Subcutaneous abdominal adipose tissue (tissue), 5 donors: Measurements from ENCODE around the gene TMEM222.

ENCODE experiments used
- H3K27ac ChIP-seq: one replicate; pipeline ENCODE4 v1.7.0; 2013; ENCODE audit warnings: low read depth, mild to moderate bottlenecking, inconsistent platforms, low read length, moderate library complexity
- H3K27me3 ChIP-seq, 5 donors: one replicate each; pipeline ENCODE4 v1.7.0; 2013; ENCODE audit warnings: low read length in 5 of 5, inconsistent platforms in 1 of 5; ENCODE audit not compliant: control insufficient read depth in 5 of 5, insufficient read depth in 4 of 5
- H3K36me3 ChIP-seq, 5 donors: one replicate each; pipeline ENCODE4 v1.7.0; 2013; ENCODE audit warnings: low read length in 5 of 5; ENCODE audit not compliant: control insufficient read depth in 5 of 5, insufficient read depth in 5 of 5
- H3K4me1 ChIP-seq, 5 donors: one replicate each; pipeline ENCODE4 v1.7.0; 2013; ENCODE audit warnings: low read length in 5 of 5, mild to moderate bottlenecking in 3 of 5, moderate library complexity in 1 of 5; ENCODE audit not compliant: control insufficient read depth in 5 of 5, insufficient read depth in 5 of 5
- H3K4me3 ChIP-seq, 5 donors: one replicate each; pipeline ENCODE4 v1.7.0; 2013; ENCODE audit warnings: low read length in 5 of 5, low read depth in 1 of 5
- H3K9ac ChIP-seq, 5 donors: one replicate each; pipeline ENCODE4 v1.7.0; 2013; ENCODE audit warnings: low read length in 5 of 5, mild to moderate bottlenecking in 4 of 5, moderate library complexity in 3 of 5
- H3K9me3 ChIP-seq, 5 donors: one replicate each; pipeline ENCODE4 v1.7.0; 2013; ENCODE audit warnings: low read length in 5 of 5; ENCODE audit not compliant: control insufficient read depth in 5 of 5
- donor health status: healthy.
- donor health status: healthy.
- donor health status: healthy.
- donor health status: healthy.
- donor health status: healthy.

The TMEM222 gene

DNA sequence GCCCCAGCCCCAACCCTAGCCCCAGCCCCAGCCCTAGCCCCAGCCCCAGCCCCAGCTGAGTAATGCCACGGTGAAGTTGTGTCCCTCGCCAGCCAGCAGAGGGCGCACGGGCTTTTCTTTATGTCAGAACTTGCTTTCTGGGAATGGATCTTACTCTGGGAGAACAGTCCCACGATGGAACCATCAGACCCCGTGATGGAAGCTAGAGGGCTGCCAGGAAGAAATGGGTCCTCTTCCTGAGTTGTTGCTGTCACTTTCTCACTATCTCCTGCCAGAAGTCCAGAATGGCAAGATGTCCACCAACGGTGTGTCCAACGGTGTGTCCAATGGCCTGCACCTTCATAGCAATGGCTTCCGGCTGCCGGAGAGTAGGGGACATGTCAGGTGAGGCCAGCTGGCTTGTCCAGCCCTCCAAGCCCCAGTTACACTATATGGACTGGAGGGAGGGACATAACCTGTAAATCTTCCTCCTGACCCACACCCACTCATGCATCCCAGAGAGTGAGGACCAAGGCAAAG, 25.1 kb upstream of the TMEM222 start:
- H3K9ac ChIP-seq = peak overlapping the region in 1 of 5 donors; percentile 26
- H3K36me3 ChIP-seq = peaks cover 4 to 84% (median 76%) of the 10 kb centered on the region in 5 donors
- H3K27me3 ChIP-seq = no peaks in the 10 kb centered on the region
- no peak overlapping the region for H3K27ac ChIP-seq
- peaks cover 2 to 29% (median 25%) of the 10 kb centered on the region in 5 donors for H3K4me1 ChIP-seq
- no peaks in the 10 kb centered on the region for H3K9me3 ChIP-seq
- H3K4me3 ChIP-seq = no peak overlapping the region

DNA sequence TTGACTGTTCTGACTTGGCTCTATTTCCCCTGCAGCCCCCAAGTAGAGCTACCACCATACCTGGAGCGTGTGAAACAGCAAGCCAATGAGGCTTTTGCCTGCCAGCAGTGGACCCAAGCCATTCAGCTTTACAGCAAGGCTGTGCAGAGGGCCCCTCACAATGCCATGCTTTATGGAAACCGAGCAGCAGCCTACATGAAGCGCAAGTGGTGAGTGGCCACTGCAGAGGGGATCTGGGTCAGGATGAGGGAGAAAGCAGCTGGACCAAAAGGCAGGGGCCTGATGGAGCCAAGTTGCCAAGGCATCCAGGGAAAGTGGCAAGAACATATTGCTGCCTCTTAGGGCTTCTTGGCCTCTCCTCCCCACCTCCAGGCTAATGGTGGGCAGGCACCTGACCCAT, 24.1 kb upstream of the TMEM222 start:
- H3K9ac ChIP-seq = no peak overlapping the region

DNA sequence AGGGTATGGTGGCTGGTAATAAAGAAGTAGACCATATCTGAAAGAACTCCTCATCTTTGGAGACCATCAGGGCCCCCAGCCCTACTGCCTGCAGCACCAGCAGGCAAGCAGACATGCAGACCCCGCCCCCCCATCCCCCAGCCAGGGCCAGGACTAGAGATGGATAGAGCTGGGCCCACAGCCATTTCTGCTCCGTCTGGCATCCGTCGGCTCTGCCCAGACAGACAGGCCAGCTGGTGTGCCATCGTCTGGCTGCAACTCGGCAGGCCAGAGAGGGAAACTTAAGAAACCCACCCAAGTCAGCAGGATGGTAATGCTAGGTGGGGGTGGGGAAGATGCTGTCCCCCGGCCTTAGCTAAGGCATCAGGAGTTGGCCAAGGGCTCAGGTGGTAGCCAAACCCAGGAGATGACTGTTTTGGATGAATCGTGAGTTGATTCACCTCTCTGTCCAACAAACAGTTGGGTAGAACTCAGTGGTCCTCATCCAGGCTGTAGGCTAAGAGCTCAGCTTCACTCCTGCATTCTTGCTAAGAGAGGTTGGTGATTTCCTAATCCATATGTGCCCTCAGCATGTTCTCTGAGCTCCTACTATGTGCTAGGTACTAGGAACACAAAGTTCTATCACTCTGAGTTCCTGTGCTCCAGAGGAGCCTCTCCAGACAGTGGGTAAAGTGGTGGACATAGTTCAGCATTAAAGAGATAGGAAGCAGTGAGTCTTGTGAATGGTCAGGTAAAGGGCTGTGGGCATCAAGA, 23.2 kb upstream of the TMEM222 start:
- peaks cover 2 to 29% (median 25%) of the 10 kb centered on the region in 5 donors for H3K4me1 ChIP-seq
- no peak overlapping the region for H3K27ac ChIP-seq
- no peak overlapping the region for H3K9ac ChIP-seq
- H3K36me3 ChIP-seq = peaks cover 4 to 85% (median 77%) of the 10 kb centered on the region in 5 donors
- H3K4me3 ChIP-seq = no peak overlapping the region
- H3K9me3 ChIP-seq = no peaks in the 10 kb centered on the region
- no peaks in the 10 kb centered on the region for H3K27me3 ChIP-seq

More for the DNA sequence above, 24.1 kb upstream of the TMEM222 start:
- H3K27ac ChIP-seq = no peak overlapping the region
- H3K4me3 ChIP-seq = no peak overlapping the region
- peaks cover 4 to 83% (median 74%) of the 10 kb centered on the region in 5 donors for H3K36me3 ChIP-seq
- H3K27me3 ChIP-seq = no peaks in the 10 kb centered on the region
- no peaks in the 10 kb centered on the region for H3K9me3 ChIP-seq
- peaks cover 2 to 29% (median 25%) of the 10 kb centered on the region in 5 donors for H3K4me1 ChIP-seq

DNA sequence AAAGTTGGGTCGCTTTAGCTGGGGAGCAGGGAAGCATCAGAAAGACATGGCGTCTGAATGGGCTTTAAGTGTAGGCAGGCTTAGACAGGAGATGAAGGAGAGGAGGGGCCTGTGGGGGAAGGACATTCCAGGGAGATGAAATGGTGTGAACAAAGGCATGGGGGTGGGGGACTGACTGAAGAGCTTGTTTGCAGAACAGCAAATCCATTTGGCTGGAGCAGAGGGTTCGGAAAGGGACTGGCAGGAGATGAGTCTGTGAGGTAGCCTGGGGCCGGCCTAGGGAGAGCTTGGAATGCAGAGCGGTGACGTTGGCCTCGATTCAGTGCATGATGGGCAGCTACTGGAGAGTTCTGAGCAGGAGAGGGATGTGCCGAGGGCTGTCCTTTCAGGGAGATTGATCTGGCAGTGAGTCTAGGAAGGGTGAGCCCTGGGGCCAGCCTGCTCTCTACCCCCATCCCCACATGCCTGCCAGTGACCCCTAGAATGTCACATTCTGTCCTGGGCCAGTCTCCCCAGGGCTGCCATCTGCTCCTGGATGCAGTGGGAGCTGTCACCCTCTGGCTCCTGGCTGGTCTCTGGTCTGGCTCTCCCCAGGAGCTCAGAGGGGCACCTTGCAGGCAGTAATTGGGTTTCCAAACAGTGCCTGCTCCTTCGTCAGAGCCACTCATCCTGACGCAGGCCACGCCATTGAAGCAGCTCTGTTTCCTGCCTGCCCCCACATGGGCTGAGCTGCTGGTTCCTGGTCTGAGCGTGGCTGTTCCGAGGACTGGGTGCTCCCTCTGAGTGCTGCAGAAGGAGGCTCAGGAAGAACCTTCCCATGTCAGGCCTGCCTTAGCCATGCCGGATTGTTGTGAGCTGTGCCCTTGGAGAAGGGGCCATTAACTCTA, 22.3 kb upstream of the TMEM222 start:
- Histone ChIP-seq H3K4me1 (peaks cover 2 to 29% (median 25%) of the 10 kb centered on the region in 5 donors), H3K27ac (no peak overlapping the region), H3K9ac (no peak overlapping the region), H3K4me3 (no peak overlapping the region), H3K36me3 (peaks cover 4 to 85% (median 76%) of the 10 kb centered on the region in 5 donors), H3K27me3 (no peaks in the 10 kb centered on the region), H3K9me3 (no peaks in the 10 kb centered on the region)

DNA sequence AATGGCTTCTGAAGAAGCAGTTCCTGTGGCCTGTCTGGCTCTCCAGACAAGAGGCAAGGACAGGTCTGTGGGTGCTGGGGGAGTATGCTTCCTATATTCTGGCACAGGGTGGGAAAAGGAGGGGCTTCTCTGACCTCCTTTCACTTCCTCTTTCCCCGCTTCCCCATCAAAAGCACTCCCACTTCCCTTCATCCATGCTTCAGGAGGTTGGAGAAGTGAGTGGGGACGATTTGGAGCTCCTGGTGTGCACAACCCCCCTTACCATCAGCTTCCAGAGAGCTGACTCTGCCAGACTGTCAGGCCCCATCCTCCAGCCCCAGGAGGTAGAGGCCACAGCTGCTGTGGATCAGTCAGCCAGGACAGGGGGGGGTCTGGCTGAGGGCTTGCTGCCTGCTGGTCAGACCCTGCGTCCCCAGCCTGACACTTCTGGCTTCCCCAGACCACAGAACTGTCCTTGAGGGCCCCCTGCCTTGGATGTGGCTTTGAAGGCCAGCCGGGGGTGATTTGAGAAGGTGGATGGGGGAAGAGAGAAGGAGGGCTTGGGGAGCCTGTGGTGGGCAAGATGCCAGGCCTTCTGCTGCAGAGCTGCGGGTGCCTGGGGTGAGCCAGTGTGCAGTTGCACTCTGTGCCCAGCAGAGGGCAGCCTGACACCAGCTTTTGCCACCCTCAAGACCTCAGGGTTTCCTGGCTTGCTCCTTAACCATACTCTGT, 21.5 kb upstream of the TMEM222 start:
- Histone ChIP-seq H3K9ac (peak overlapping the region in 1 of 5 donors; percentile 54), H3K36me3 (peaks cover 0 to 85% (median 78%) of the 10 kb centered on the region in 5 donors), H3K4me3 (no peak overlapping the region)

DNA sequence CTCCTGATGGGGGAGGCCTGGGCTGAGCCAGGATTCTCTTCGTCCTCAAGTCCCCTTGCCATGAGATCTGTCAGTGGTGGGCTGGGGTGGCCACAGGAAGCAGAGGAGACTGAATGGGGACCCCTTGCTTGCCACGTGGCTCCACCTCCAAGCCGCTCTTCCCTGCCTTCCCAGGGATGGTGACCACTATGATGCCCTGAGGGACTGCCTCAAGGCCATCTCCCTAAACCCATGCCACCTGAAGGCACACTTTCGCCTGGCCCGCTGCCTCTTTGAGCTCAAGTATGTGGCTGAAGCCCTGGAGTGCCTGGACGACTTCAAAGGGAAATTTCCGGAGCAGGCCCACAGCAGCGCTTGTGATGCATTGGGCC, 20.9 kb upstream of the TMEM222 start:
- Histone ChIP-seq H3K4me1 (peaks cover 7 to 40% (median 33%) of the 10 kb centered on the region in 5 donors), H3K9ac (peak overlapping the region in 2 of 5 donors; percentile 26 to 54), H3K4me3 (no peak overlapping the region), H3K36me3 (peaks cover 0 to 85% (median 77%) of the 10 kb centered on the region in 5 donors), H3K27me3 (no peaks in the 10 kb centered on the region), H3K27ac (no peak overlapping the region), H3K9me3 (no peaks in the 10 kb centered on the region)

More for the DNA sequence above, 21.5 kb upstream of the TMEM222 start:
- Histone ChIP-seq H3K4me1 (peaks cover 7 to 34% (median 28%) of the 10 kb centered on the region in 5 donors), H3K27ac (no peak overlapping the region), H3K27me3 (no peaks in the 10 kb centered on the region), H3K9me3 (no peaks in the 10 kb centered on the region)

DNA sequence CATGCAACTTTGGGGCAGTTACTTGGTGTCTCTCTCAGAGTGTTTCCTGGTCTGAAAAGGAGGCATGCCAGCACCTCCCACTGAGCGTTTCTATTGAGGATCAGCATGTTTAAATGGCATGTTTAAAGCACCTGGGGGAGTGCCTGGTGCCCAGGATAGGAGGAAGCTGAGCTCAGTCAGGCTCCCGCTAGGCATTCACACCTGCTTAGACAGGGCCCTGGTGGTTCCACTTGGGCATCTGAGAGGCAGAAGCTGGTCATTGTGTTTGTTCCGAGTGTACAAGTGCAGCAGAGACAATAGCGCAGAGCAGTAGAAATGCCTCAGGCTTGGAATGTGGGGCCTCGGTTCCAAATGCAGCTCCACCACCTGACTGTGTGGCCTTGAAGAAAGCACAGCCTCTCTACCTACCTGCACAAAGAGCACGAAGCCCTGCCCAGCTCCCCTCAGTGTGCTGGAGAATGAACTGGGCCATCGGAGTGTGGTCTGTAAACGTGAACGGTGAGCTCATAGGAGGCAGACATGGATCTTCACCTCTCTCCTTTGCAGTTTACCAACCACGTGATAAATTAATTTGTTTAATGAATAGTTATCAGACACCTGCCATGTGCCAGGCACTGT, 20.3 kb upstream of the TMEM222 start:
- peaks cover 7 to 43% (median 35%) of the 10 kb centered on the region in 5 donors for H3K4me1 ChIP-seq
- peaks cover 0 to 86% (median 75%) of the 10 kb centered on the region in 5 donors for H3K36me3 ChIP-seq
- no peaks in the 10 kb centered on the region for H3K9me3 ChIP-seq
- no peak overlapping the region for H3K4me3 ChIP-seq
- no peaks in the 10 kb centered on the region for H3K27me3 ChIP-seq
- no peak overlapping the region for H3K9ac ChIP-seq
- H3K27ac ChIP-seq = no peak overlapping the region

DNA sequence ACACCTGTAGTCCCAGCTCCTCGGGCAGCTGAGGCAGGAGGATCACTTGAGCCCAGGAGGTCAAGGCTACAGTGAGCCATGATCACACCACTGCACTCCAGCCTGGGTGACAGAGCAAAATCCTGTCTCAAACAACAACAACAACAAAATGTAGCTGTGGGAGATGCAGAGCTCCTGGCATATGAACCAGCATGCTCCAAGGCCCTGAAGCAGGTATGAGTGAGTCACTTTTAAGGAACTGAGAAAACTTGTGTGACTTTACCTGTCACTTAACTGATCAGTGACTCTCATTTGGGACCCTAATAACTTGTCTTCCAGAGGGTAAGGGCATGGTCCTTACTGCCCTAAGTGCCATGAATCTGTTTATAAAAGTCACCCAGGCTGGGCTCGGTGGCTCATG, 19.4 kb upstream of the TMEM222 start:
- H3K9ac ChIP-seq = no peak overlapping the region
- H3K27ac ChIP-seq = no peak overlapping the region
- H3K36me3 ChIP-seq = peaks cover 0 to 85% (median 72%) of the 10 kb centered on the region in 5 donors
- no peaks in the 10 kb centered on the region for H3K9me3 ChIP-seq
- H3K4me1 ChIP-seq = peaks cover 7 to 50% (median 35%) of the 10 kb centered on the region in 5 donors
- no peaks in the 10 kb centered on the region for H3K27me3 ChIP-seq
- H3K4me3 ChIP-seq = no peak overlapping the region

DNA sequence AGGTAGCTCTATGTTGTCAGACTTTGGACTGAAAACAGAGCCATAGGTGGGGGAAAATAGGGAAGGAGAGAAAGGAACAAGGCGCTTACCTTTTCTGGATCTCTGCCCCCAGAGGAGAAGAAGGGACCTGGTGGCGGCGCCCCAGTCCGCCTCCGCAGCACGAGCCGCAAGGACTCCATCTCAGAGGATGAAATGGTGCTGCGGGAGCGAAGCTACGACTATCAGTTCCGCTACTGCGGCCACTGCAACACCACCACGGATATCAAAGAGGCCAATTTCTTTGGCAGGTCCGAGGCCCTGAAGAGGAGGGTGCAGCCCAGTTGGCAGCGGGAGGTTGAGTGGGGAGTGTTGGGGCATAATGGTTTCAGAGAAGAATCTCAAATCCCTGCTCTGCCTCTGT, 18.5 kb upstream of the TMEM222 start:
- peaks cover 0 to 76% (median 63%) of the 10 kb centered on the region in 5 donors for H3K36me3 ChIP-seq

More for the DNA sequence above, 18.5 kb upstream of the TMEM222 start:
- H3K4me1 ChIP-seq = peaks cover 7 to 50% (median 35%) of the 10 kb centered on the region in 5 donors
- H3K9me3 ChIP-seq = no peaks in the 10 kb centered on the region
- no peaks in the 10 kb centered on the region for H3K27me3 ChIP-seq
- H3K27ac ChIP-seq = no peak overlapping the region
- H3K4me3 ChIP-seq = no peak overlapping the region
- no peak overlapping the region for H3K9ac ChIP-seq
